Limb (tissue), 2 donors: Measurements from ENCODE around the gene C3orf52.

Experiments used
- DNase-seq, 2 donors: peaks; one replicate each; pipeline ENCODE4 v3.0.0-alpha.2; 2016; ENCODE audit errors: extremely low spot score in 2 of 2

The C3orf52 gene

DNA sequence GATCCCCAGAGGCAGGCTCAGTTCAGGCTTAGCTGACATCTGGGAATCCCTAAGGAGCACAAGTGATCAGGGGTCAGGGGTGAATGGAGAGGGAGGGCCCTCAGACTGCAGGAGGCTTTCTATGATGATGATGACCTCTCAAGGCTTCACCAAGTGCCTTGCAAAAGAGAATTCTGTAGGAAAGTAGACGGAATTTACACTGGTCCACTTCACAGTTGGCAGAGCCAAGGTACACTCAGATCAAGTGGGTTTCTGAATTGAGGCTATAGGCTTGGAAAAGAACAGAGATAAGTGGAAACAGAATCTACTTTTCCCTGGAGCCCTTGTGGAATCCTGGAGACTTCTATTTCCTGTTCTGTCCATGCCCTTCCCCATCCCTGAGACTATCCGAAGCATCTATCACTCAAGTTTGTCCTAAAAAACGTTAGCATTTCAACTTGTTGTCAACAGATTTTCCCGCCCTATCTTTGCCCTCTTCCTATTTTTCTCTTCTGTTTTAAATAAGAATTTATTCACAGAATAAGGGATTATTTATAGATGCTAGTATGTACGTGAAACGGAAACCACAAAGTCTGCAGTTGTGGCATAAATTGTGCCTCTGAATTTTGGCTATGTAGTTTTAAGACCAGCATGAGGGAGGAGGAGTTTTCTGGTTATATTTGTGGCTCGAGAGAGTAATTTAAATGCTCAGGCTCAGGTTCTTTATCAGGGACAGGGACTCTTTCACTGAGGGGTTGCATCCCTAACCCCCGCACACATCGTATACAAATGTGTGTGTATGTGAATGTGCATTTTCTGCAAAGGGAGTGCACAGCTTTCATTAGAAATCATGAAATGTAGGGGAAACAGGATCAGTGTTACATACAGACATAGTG is 34.0 kb downstream of the C3orf52 start:
- no peak for DNase-seq

DNA sequence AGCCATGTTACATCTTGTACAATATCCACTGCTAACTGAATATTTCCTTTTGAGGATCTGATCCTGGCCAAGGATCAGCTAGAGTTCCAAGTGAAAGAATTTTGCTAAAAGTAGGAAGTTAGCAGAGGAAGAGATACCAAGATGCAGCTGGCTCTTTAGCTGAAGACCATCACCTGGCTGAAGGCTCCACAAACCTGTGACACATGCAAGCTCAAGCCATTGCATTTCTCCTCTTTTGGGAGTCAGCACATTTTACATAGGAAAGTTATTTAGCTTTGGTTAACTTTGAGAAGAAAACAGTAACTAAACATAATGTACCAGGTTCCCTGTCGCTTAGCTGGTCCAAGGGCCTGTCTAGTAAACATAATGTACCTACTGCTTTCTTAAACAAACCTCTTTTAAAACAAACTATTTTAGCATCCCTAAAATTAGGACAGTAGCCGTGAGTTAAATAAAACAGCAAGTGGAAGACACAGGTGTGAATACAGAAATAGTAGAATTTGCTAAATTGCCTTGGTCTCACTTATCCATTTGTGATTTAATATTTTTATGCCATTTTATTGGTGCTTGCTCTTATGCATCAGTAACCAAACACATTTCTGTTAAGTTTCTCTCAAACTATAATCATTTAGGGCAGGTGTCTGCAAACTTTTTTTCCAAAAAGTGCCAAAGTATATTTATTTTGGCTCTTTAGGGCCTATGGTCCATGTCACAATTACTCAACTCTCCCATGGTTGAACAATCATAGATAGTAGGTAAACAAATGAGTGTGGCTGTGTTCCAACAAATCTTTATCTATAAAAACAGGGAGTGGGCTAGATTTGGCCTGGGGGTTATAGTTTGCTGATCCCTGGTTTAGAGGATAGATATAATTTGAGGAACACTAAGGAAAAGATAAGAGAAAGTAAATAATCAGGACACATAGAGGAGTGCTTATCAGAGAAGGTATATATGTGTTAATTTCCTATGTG is 35.7 kb downstream of the C3orf52 start:
- DNase-seq: no peak

DNA sequence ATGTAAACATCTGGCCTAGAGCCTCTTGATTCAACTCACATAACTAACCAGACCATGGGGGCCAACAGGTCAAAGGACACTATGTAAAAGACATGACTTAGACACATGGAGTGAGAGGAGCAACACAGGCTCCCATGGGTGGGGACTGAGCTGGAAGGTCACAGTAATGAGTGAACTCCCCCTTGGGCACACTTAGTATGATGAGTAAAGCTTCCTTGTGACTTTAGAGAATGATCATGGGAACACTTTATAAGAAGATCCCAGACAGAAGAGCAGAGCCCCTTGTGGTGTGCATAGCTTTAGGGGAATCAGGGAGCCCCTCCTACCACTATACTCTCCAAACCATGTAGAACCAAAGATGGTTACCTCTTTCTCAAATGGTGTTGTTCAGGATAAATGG is 36.7 kb downstream of the C3orf52 start:
- no peak for DNase-seq

DNA sequence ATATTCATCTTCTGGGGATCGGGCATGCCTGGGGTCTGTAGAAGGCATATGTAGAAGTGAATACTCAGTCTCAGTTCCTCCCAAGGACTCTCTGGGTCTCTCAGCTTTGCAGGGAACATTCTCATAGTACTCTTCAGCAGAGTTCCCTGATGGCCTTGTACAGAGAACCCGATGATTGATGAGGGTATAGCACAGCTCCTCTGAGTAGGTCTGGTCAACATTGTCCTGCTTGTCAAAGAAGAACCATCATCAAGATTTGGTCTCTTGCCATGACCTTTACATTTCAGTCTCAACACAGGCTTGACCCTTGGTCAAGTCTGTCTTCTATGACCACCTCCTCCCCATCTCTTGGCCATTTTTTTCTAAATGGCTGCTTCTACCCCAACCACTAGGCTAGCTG is 37.4 kb downstream of the C3orf52 start:
- no peak for DNase-seq

DNA sequence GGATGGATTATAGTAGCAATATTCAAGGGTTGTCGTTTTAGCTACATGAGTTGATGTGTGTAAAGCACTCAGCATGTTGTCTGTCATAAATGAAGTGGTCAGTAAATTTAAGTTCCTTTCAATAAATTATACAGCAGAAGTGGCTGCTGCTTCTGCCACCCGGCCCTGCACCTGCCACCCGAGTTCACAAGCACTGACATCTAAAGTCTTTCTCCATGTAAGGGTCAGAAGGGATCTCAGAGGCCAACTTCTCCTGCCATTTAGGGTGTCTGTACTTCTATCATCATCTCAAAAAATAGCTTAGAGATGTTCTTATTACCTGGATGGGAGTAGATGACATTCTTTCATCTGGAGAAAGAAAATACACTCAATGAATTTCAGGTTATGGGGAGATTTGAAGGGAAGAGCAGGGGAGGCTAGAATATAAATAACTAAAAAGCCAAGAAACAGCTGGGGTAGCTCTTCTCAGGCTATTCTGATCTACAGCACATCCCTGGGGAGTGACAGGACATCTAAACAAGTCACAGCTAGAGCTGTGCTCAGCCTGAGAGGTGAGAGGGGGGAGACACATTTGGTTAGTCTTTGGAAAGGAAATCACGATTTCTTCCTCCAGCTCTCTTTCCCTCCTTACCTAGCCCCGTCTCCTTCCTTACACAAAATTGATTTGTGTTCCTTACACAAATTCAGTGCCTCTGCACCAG is 38.9 kb downstream of the C3orf52 start:
- no peak for DNase-seq

DNA sequence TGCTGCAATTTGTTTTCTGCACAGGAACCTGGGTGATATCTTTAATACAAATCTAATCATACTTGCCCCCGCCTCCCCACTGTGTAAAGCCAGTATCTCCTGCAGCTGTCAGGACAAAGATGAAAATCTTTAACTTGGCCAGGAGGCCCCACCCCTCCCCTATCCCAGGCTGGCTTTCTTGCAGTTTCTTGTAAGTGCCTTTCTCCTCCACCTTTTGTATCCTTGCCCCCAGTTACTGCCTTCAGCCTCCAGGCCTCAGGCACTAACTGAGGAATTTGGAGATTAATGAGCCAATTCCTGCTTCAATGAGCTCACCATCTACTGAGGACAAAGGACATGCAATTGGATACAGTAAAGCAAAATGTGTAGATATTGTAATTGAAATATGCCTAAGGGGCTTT is 40.3 kb downstream of the C3orf52 start:
- no peak for DNase-seq

DNA sequence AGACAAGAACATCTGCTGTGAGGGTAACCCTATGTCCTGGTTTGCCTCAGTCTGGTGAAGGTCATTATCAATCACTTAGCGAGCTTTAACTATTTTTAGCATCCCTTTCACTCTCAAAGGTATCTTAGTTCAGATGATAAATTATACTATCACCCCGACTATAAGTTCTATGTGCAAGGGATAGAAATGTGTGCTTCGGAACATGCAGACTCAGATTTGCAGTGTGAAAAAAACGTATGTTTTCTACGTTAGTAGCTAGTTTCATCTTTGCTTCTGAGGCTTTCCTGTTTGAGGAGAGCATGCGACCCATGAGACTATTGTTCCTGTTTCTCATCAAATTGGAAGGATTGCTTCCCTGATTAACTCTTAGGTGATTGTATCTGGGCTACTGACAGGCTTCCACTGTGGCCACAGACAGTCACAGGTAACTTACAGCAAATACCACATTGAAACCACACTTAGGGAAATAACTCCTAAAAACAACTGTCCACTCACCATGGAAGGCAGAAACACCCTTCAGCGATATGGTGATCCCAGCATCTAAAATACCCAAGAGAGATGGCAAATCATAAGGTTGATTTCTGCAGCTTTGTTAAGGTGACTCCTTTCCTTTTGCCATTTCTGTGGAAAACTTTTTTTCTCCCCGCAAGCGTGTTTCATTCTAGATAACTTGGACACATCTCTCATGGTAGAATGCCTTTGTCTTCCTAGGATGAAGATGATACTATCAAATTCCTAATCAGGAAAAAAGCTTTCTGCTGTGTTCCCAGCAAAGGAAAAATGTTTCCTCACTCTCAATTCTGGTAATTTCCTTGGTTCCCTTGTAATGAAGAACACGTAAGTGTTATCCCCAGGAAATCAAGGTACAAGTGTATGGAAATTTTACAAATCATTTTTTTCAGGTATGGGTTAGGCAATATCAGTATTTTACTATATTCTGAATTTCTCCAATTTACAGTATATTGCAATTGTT is 41.6 kb downstream of the C3orf52 start:
- DNase-seq: no peak

DNA sequence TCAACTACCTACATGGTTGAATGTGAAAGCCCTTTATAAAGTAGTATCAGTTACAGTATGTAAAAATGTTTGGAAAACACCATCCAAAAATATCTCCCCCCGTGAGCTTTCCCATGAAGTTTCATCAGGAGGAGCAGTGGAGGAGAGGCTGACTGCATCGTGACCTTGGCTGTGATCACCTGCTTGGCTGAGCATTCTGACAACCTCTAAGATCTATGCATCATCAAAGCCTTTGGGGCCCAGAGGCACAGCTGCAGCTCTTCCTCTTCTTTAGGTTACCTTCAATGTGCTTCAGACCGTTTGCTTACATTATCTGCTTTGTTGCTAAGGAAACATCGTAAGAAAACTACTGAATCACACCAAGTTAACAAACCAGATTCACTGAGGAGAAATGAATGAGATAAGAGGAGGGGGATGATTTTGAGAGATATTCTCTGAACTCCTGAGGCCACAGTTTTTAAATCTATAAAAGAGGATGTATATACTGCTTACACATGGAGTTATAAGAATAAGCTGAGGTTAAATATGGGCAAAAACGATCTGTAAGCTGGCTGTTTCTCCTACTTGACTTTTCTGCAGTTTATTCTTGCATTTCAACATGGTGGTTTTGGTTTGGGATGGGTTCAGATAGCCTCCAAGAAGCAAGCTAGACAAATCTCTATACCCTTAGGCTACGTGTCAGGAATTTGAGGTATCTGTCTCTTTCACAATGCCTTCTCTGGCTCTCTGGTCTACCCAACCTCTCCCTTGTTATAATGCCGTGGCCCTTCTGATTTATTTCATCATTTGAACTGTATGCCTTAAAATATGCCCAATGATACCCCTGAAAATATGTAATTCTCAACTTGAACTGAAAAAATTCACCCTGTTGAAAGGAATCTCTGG is 42.9 kb downstream of the C3orf52 start:
- DNase-seq: no peak

DNA sequence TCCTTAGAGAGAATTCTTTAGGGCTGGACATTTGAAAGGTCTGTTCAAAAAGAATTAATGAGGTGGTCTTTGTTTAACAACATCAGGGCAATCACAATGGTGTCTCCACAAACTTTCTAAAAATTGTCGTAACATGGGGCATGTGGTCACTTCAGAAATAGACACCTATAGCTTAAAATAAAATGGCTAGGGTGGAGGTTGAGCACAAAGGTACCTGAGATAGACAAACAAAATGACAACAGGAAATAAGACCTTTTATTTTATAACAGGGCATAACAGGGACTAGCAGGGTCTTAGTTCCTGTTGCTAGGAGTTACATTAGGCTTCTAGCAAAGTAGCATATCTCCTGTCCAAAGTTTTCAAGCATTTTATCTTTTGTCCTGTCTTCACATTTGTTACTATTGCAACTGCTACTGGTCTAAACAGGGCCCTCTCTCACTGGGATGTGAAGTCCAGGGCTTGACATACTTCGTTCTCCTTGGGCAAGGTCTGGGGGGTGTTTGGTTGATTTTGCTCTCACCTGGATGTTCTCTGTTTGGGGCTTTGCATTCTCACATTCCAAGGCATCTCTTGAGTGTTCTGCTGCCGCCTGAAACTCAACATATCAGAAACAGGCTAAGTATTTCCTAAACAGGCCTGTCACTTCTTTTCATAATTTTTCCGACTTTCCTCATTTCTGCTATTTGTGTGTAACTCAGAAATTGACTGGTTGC is 43.9 kb downstream of the C3orf52 start:
- DNase-seq: no peak

DNA sequence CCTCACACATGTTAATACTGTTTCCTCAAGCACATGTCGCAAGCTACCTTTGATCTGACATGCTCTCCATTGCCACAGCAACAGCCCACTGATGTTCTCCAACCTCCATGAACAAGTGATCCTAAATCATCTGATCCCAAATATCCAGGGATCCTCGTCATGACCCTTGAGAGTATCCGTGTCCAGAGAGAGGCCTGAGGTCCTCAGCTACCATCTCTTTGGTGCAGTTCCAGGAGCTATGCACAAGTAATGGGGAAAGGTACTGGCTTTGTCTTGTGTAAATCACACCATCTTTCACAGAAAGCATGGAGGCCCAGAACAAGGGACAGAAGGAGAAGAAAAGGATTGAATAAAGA is 44.4 kb downstream of the C3orf52 start:
- no peak for DNase-seq

DNA sequence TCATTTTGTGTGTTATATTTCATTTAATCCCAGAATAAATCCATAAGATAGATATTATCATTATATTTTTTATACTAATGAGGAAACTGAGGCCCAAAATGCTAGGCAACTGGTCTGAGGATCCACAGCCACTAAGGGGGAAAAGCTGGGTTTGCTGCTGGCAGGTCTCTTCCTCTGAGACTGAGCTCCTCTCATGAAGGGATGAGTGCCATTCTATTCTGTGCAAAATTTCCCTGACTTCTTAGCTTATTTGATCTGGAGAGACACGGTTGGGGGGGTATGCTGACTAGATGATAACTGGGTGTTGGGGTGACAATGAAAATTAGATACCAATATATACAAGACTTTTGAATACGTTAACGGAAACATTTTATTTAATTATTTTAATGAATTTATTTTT is 44.9 kb downstream of the C3orf52 start:
- no peak for DNase-seq

DNA sequence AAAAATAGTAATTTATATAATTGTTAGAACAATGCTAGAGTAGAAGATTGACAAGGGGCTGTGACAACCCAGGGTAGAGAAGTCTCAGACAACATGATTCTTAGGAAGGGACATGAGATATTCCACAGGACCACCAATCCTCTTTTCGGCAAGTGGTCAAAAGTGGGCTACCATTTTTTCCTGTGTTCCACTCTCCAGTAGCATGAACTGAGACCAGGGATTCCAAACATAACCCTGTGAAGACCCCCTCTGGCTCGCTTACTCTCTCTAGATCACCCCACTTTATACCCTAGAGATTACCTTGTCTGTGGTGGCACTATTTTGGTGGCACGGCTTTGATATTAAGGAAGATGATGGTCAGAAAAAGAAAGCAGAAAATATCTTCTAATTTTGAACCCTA is 45.9 kb downstream of the C3orf52 start:
- DNase-seq: no peak

DNA sequence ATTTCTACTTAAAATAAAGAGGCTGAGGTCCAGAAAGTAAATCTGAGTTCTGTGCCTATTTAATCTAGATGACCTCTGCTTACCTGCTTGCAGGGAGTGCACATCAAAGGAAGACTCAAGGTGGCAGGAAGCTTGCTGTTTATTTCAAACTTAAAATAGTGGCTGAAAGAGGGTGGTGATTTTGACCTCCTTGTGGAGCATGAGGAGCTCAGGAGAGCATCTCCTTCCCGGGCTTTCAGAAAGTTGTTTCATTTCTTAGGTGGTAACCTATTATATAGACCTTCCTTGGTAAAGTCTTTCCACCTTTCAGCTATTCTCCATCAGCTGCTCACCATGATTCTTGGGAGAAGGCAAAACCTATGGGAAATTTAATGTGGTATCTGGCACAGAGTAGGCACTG is 46.4 kb downstream of the C3orf52 start:
- DNase-seq: no peak

DNA sequence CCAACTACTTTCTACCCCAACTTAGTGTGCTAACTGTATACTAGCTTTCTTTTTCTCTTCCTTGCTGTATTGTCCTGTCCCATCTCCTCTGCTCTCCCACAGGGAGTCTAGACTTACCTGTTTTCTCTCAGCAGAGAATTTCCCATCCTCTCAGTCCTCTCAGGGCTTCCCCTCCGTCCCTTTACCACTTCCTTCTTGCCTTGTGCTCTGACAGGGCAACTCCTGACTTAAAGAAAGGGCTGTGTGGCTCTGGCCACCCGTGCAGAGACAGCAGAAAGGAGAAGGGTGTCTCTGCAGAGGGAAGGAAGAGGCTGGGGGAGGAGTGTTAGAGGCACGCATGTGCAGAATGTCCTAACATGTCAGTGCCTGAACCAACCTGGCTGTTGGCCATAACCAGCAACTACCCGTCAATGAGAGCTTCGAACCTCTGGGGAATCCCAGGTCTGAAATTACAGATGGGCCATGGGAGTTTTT is 46.8 kb downstream of the C3orf52 start, which contains the start of gene GCSAM:
GCSAM (minus strand) TSS at position 274 of the 474 bp plus-strand sequence; CDS start at position 146, 128 bp downstream.
- no peak for DNase-seq

DNA sequence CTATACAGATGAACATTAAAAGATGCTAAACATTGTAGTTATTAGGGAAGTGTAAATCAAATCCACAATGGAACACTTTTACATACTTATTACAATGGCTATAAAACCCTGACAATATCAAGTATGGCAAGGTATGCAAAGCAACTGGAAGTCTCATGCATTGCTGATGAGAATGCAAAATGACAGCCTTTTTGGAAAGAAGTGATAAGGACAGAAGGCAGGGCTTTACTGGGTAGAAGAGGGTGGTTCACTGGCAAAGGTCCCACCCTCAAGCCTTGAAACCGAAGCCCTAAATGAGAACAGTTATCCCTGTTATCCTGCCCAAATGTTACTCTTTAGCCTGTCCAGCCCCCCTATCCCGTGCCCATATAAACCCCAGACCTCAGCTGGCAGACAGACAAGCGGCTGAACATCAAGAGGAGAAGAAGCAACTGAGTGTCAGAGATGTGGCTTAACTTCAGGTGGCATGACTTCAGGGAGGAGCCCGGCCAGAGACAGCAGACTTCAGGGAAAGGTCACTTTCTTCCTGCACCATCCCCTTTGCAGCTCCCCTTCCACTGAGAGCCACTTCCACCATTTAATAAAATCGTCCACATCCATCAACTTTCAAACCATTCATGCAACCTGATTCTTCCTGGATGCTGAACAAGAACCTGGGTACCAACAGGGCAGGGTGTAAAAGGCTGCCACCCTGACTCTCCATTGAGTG is 47.6 kb downstream of the C3orf52 start:
- DNase-seq: no peak

DNA sequence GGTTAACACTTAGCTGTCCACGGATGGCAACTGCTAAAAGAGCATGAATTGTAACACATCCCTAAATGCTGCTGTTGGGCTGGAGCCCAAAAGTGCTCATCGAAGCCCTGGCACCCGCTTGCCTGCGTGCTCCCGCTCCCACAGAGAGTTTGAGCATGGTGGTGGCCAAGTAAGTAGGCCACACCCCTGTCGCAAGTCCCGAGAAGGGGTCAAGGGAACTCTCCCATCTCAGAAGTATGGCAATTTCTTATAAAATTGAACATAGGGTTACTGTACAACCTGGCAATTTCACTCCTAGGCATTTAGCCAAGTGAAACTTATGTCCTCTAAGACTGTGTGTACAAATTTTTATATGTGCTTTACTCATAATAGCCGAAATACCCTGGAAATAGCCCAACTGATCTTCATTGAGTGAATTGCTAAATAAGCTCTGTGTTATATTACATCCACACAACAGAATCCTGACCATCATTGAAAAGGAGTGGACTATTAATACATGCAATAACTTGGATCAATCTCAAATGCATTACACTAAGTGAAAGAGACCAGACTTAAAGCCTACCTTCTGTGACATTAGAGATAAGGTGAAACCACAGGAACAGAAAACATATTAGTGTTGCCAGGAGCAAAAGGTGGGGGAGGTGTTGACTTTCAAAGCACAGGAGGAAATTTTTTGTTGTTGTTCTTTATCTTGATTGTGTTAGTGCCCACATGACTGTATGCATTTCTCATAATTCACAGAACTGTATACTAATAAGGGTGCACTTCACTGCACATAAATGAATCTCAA is 48.3 kb downstream of the C3orf52 start:
- no peak for DNase-seq

DNA sequence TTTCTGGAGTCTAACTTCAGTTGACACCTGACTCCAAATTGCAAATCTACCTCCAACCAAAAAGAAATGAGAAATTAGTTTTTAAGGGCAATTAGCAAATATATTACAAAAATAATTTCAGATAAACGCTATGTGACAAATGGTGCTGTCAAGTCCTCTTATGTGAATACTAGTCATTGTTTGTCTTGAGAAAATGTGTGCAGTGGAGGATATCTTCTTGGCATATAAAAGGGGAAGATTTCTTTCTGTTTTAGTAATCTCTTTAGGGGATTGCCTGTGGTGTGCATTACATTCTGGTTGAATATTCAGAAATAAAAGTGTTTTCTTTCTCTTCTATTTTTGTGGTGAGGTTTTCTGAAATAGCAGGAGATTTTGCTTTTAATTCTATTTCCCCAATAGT is 49.9 kb downstream of the C3orf52 start:
- no peak for DNase-seq
